ENCODE data around the gene IFIT3.
A peak's percentile ranks its signal among the peaks of the same experiment; 100 is the strongest.

IFIT3 gene

DNA sequence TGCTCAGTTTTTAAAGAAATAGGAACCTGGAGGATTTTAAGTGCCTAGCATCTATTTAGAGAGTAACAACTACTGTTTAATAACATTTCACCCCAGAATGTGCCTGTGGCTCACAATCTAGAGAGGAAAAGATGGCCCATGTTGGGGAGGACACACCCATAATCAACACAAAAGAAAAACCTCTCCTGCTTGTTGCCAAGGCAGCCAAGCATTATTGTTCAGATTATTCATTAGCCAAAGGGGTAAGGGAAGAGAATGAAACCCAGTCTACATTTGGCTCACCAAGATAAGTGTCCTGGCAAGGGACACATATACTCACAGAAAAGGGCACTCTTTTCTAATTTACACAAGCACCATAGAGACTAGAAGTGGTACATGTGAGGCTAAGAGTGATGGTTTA, 32.4 kb downstream of the IFIT3 start:
- DNase-seq: no peak

GRCh38 chr10:89362929-89363328, 35.1 kb downstream of the IFIT3 start:
- DNase-seq: no peak

DNA sequence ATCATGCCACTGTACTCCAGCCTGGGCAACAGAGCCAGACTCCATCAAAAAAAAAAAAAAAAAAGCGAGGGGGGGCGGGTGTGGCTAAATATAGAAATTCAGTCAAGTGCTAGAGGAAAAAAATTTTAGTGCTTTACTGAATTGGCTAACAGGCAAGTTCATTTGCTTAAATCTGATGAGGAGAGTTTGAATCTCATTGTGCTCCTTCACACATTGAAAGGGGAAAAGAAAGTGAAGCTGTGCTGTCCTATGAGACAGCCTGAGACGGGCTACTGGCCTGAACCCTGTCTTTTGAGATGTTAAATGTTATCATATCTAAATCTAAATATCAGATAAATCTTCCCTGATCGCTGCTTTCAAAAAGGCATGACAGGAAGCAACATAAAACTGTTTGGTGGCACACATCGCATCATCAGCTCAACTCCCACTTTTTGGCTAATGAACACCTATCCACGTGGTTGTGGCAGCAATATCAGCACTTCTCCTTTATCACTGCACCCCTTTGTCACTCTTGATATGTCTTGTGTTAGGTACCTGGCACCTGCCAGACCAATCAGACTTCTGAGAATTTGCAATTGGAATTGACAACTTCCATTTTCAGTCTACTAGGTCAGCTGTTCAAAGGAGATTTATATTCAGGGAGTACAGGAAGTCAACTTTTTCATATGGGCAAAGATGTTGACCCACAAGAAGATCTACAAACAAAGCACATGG, 36.1 kb downstream of the IFIT3 start:
- no peak for DNase-seq

DNA sequence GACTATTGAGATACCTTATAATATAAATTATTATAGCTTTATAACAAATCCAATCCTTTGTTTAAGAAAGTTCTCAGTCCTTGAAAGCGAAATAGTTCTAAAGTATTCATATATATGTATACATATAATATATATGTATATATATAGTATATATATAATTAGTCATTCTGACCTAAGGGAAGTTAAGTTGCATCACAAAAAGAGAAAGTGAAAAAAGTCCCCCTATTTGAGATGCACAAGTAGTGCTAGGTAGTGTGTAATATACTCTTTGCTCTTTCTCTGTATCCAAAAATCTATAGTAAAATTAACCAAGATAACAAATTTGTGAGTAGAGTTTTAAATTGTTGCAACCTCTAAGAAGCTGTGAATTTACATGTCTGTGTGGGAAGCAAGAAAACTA, 36.7 kb downstream of the IFIT3 start:
- DNase-seq: no peak

GRCh38 chr10:89367529-89367928, 39.7 kb downstream of the IFIT3 start:
- DNase-seq: no peak

DNA sequence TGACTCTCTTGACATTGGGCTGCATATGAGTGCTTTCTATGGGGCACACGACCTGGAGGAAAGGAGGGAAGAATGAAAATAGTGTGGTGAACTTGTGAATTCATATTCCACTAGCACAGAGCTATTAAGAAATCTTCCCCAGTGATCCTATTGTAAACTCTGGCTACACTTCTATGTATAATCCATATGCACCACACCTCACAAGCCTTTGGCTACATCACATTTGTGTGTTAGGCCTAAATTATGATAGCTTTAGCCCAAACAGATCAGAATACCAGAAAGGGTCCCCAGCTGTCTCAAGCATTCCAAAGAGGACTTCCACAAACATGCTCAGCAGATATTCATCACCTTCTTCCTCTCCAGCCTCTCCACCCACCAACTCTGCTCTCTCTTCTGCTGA, 40.3 kb downstream of the IFIT3 start:
- DNase-seq: no peak

- DNase-seq: peak; percentile 45
Measured at GRCh38 chr10:89369156-89370105, 41.6 kb downstream of the IFIT3 start.

DNA sequence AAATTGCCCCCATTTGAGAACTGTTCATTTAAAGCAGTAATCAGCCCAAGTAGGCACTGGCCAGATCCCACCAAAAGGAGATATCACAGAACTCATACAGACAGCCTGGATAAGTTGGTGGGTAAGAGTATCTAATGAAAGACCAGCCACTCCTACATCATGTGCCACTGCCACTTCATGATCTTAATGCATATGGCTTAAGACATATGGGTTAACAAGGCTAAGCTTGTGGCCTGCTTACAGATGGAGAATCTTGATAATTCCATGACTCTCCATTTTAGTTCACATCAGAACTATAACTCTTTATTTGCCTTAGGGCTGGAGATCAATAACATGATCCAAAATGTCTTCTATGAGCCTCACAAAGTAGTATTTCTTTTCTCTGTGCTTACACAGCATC, 43.3 kb downstream of the IFIT3 start:
- DNase-seq: no peak

DNA sequence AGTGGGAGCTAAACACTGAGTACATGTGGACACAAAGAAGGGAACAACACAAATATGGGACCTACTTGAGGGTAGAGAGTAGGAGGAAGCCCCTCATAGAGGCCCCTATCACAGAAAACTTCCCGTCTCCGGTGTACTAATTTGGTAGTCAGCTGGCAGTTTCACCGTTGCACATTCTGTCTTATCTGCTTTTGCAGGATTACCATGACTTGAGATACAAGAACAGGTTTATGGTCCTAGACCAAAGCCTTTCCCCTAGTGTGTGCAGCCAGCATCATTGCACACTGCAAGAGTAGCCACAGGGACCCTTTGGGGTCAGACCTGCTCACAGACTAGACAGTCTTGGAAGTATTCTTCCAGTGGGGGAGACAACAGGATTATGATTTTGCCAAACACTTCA, 44.2 kb downstream of the IFIT3 start:
- DNase-seq: no peak

- DNase-seq: peak; percentile 39
Measured at GRCh38 chr10:89373916-89374711, 46.3 kb downstream of the IFIT3 start.

DNA sequence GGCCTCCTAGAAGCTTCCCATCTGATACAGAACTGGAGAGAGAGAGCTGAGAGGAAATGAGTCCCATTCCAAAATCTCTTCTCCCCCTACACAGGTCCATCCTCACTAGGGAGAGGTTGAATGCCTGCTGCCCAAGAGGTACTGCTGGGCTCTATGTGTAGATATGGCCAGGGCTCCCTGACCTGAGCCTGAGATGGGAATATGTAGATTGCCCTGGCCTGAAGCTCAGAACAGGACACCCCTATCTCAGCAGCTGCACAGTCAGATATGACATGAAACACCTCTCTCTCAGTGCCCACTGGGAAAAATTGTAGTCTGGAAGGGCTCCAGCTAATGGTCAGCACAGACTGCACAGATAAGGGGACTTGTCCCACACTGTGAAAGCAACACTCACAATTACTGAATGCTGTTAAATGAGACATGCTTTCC, 46.9 kb downstream of the IFIT3 start:
- DNase-seq: no peak

DNA sequence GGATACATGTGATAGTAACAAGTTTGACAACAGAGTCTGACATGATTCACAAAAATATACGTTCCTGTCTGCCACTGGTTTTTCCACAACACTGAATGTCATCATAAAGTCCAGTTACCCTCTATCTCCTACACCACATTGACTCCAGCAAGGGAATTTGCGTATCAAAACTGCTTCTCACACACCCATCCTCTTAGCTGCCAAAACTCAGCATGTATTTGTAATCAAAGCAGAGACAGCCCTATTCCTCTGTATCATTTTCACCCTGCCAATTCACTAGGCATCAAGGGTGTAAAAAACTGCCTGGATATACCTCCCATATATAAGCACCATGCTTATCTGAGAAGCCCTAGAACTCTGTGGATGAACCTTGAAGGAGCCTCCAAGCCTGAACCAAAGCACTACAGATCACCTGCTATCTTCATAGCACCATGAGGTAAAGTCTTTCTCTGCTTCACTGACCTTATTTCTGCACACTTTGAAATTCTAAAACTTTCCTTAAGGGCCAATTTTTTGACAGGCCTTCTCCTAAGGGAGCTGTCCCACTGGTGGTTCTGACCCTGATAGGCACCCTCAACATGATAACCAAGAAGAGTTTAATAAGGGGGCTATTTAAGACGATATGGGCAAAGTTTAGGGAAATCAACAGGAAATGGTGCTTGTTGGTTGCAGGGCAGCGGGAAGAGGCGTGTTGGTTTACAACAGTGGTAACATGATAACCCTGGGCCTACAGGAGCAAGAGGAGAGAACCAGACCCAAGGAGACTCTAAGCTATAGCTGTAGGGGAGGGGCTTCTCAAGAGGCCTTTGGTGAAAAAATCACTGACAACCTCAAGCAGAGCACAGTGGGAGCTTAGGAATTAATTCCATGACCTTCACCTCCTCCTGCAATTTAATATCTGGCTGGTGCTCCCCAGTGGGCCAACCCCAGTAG, 50.2 kb downstream of the IFIT3 start, which contains the start of gene IFIT1B:
Gene IFIT1B (plus strand): TSS at position 352 of the 933 bp plus-strand sequence. CDS start 80 bp downstream, at position 432.
- no peak for DNase-seq

GRCh38 chr10:89379103-89379502, 51.3 kb downstream of the IFIT3 start:
- DNase-seq: no peak

DNA sequence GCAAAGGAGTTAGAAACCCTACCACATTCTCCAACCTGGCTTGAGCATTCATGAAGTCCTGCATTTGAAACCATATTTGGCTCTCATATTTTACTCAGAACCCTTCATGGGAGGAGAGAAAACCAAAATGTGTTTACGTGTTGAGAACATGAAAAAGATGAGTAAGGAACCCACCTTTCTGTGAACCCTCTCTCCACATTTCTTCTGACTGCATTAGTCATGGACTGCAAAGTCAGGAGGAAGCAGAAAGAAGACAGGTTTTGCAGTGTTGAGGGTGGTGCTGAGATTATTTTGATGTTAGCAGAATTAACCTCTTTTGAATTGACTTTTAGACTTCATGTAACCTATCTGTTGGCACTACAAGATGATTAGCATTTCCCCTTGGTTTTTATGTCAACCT, 55.0 kb downstream of the IFIT3 start:
- no peak for DNase-seq

DNA sequence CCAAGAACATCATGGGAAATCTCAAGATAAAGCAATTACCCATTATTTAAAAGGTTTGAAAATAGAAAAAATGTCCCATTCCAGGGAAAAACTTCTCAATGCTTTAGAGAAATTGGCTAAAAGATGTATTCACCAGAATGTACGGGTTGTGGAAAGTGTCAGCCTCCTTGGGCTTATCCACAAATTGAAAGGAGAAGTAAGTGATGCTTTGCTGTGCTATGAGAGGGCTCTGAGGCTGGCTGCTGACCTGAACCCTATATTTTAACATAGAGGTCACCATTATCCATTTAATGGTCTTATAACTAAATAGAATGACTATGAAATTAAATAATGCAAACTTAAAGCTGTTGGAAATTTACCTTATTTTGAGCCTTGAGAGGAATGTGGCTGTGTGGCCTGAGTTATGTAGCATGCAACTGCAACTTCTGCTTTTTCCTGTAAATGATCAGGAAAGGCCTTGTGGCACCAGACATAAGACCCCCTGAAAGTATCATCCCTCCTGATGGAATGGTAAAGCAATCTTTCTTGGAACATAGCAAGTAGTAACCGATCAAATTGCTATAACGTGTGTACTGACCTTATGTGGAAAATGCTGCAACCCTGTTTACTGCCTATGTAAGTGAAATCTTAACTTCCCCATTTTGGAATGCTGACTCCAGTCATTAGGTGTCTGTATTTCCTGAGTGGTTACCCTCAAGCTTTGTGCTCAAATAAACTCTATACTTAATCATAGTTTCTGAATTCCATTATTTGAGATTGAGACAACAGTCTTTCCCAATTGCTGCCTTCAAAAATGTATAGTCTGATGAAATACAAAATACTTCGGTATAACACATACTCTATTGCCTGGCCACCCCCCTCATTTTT, 56.9 kb downstream of the IFIT3 start:
- no peak for DNase-seq

GRCh38 chr10:89388806-89389205, 61.0 kb downstream of the IFIT3 start:
- DNase-seq: no peak

DNA sequence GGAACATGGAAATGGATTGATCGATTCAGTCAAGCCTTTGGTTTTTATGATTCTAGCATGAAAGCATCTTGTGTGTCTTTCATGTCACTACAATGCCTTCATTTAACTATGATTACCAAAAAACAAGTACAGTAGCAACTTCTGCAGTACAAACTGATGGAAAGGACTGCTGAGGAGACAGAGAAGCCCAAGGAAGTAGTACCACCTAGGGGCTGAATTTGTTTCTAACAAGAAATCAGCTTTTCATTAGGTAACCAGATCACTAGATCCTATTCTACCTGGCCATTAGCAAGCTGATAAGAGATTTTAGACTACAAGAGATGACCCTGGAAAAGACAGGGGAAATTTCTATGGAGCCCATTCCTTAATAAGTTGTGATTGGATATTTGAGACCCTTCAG, 61.5 kb downstream of the IFIT3 start:
- DNase-seq: peak; percentile 24

All from eye (tissue), 1 donor.